GM19438 (cell line): ENCODE measurements around the gene FAM199X.
A peak's percentile ranks its signal among the peaks of the same experiment; 100 is the strongest.
"Not testable (repeated sequence)": the region's sequence is repeated elsewhere in the genome, so short reads cannot be mapped to it uniquely, and the experiment has no call there.

ENCODE experiments used
- ATAC-seq: cut with Tn5 transposase; IDR thresholded peaks from one replicate; pipeline ENCODE4 v1.9.1; 2021; ENCODE audit warnings: low read depth; ENCODE audit not compliant: unreplicated experiment

The FAM199X gene

DNA sequence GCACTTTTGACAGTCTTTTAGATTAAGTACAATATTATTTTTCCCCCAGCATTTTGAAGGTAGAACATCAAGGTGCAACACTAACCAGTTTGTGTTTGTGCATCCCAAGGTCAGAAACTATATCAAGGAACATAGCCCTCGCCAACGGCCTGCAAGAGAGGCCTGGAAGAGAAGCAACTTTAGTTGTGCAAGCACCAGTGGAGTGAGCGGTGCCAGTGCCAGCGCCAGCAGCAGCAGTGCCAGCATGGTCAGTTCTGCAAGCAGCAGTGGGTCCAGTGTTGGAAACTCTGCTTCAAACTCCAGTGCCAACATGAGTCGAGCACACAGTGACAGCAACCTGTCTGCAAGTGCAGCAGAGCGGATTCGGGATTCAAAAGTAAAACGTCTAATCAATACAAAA, 21.7 kb downstream of the FAM199X start:
- no peak for ATAC-seq

DNA sequence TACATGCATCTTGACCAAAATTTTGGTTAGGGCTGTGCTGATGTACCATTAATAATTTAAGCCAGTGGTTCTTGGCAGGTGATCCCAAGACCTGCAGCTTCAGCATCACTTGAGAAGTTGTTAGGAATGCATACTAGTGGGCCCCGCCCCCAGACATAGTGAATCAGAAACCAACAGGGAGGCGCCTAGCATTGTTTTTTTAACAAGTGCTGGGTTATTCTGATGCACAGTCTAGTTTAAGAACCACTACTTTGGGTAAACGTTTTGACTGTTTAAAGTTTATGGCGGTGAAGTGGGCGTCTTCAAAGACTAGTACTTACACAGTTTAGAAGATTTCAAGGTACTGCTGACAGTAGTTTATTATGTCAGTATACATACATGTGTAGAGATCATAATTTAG, 23.6 kb downstream of the FAM199X start:
- ATAC-seq, result no peak

DNA sequence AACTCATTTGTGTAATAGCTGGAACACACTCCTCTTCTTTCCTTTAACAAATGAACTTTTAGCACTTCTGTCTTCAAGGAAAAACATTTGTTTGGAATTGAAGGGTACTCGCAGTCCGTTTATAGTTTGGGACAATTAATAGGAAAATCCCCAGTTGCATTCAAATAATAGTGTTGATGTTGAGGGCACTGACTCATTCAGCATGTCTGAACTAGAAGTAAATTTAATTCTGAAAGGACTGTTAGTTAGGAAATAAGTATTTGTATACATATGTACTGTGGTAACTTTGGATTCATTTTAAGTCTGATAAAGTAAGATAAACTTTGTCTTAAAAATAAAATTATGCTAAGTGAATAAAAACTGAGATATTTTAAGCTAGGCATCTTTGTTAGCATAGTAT, 27.2 kb downstream of the FAM199X start:
- no peak for ATAC-seq

DNA sequence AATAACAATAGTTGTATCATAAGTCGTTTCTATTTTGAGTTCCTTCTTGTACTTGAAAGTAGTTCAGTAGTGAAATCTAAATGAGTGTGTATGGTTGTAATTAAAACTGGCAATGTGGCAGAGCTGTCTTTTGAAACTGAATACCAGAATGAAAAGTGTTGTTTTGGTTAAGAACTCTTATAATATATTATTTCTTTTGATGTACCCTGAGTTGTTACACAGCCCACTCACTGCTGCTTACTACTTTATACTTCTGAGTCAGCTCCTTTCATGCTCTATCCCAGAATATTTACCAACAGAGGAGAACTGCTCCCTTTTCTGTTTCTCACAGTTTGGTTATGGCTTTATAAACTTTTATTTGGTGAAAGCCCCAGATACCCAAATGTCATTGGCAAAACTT, 28.8 kb downstream of the FAM199X start:
- ATAC-seq, result no peak

DNA sequence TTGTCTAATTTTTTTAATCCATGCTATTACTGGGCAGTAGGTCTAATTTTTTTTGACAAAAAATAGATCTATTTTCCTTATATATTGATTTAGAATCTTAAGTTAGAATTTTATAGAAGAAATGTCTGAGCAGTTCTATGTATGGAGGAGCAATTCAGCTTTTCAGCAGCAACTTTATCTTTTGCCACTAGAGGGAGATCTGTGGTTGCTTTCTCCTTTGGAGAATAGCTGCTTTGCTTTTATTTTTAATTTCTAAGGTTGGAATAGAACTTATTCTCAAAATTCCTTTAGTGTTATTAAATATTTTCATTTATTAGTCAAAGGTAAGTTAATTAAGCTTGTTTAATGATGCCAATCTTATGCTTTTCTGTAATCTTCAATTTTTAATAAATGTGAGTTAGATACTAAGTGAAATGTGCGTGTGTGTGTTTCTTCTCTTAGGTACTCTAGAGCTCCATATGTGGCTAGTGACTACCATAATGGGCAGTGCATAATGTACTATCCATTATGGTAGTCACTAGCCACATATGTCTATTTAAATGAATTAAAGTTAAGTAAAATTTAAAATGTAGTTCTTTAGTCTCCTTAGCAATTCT, 29.3 kb downstream of the FAM199X start:
- ATAC-seq, result peak; percentile 74

DNA sequence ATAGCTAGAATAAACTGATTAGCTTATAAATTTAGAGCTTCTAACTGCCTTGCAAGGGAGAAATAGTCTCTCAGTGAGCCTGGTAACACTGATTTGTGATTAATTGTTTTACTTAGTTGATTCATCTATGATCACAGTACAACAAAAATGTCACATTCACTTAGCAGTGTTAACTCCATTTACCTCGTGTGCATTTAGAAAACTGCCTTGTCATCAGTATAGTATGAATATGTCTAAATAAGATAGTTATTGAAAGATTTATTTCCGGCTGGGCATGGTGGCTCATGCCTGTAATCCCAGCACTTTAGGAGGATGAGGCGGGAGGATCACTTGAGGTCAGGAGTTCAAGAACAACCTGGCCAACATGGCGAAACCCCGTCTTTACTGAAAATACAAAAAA, 39.3 kb downstream of the FAM199X start:
- ATAC-seq, result no peak

DNA sequence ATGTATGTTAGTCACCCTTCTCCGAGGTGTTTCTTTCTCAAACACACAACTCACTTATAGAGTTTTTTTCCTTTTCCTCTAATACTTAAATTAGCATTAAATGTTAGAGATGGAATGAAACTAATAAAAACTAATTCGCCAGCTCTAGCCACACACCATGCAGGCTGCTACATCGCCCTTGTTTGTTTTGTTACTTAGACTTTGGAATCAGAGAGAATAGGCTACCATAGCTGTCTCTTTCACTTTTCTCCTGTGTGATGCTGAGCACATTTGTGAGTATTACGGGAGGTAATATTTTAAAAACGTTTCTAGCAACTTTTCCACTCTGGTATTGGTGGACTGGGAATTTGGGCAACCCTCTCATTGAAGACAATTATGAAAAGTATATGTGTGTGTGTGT, 44.9 kb downstream of the FAM199X start:
- ATAC-seq, result no peak

DNA sequence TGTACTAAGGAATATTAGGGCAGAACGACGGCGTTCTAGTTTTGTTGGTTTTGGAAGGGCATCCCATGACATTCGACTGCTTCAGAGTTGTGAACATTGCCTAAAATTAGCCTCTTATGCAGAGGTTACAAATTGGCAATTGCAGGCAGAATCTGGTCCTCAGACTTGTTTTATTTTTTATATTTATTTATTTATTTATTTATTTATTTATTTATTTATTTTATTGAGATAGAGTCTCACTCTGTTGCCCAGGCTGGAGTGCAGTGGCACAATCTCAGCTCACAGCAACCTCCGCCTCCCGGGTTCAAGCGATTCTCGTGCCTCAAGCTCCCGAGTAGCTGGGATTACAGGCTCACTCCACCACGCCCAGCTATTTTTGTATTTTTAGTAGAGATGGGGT, 63.8 kb downstream of the FAM199X start:
- not testable (repeated sequence) for ATAC-seq
